ENCODE measurements around the gene ABCA3.

GRCh38 chr16:2365397-2366294 lies 25.1 kb upstream of the ABCA3 start:
- TF ChIP-seq POLR2A (IDR thresholded peaks at IDR 0.05) (no peak), POLR2AphosphoS5 (IDR thresholded peaks at IDR 0.05) (no peak), EP300 (IDR thresholded peaks at IDR 0.05) (no peak)
- TF ChIP-seq, protein P1, sequence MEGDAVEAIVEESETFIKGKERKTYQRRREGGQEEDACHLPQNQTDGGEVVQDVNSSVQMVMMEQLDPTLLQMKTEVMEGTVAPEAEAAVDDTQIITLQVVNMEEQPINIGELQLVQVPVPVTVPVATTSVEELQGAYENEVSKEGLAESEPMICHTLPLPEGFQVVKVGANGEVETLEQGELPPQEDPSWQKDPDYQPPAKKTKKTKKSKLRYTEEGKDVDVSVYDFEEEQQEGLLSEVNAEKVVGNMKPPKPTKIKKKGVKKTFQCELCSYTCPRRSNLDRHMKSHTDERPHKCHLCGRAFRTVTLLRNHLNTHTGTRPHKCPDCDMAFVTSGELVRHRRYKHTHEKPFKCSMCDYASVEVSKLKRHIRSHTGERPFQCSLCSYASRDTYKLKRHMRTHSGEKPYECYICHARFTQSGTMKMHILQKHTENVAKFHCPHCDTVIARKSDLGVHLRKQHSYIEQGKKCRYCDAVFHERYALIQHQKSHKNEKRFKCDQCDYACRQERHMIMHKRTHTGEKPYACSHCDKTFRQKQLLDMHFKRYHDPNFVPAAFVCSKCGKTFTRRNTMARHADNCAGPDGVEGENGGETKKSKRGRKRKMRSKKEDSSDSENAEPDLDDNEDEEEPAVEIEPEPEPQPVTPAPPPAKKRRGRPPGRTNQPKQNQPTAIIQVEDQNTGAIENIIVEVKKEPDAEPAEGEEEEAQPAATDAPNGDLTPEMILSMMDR (IDR thresholded peaks at IDR 0.05): no peak

Measured in gastroesophageal sphincter (tissue), 3 donors.